Upper lobe of left lung (tissue), 6 donors: Measurements from ENCODE around the gene SYDE1. TPM values are rescaled to one million over a fixed set of nuclear protein-coding genes. Genes with fewer than 3 reads are reported as not detected.
"Not testable (repeated sequence)": the region's sequence is repeated elsewhere in the genome, so short reads cannot be mapped to it uniquely, and the experiment has no call there.

Source experiments
- ATAC-seq, 2 donors: fragments of 200-7000 bp; cut with Tn5 transposase; one replicate each; pipeline ENCODE4 v1.9.1; 2022; ENCODE audit warnings: mild to moderate bottlenecking in 2 of 2, moderate library complexity in 2 of 2; ENCODE audit not compliant: low FRiP score in 2 of 2
- DNase-seq, 2 donors: peaks; one replicate each; pipeline ENCODE4 v3.0.0-alpha.2; 2019 to 2020
- H3K27ac ChIP-seq, 4 donors: fragments of 200-600 bp; sonication (generic); one replicate each; pipeline ENCODE4 v1.5.1; 2016 to 2019
- H3K27me3 ChIP-seq, 4 donors: fragments of 200-600 bp; sonication (generic); one replicate each; pipeline ENCODE4 v1.5.1; 2017 to 2019
- H3K36me3 ChIP-seq, 4 donors: fragments of 200-600 bp; sonication (generic); one replicate each; pipeline ENCODE4 v1.5.1; 2016 to 2019
- H3K4me1 ChIP-seq, 4 donors: fragments of 200-600 bp; sonication (generic); one replicate each; pipeline ENCODE4 v1.5.1; 2018 to 2019
- H3K4me3 ChIP-seq, 4 donors: fragments of 200-600 bp; sonication (generic); one replicate each; pipeline ENCODE4 v1.5.1; 2017 to 2019; ENCODE audit warnings: mild to moderate bottlenecking in 2 of 4, moderate library complexity in 1 of 4
- H3K9me3 ChIP-seq, 4 donors: fragments of 200-600 bp; sonication (generic); one replicate each; pipeline ENCODE4 v1.5.1; 2018 to 2019
- EP300 ChIP-seq, 4 donors: sonication (generic); formaldehyde crosslinking; IDR thresholded peaks; one replicate each; pipeline ENCODE4 v1.5.1; 2017; ENCODE audit warnings: antibody characterized with exemption in 4 of 4, control low read depth in 2 of 4
- POLR2A ChIP-seq, 4 donors: fragments of 450-650 bp; IDR thresholded peaks; one replicate each; pipeline ENCODE4 v1.5.1; 2016 to 2017; ENCODE audit warnings: antibody characterized with exemption in 4 of 4, mild to moderate bottlenecking in 2 of 4
- POLR2AphosphoS5 ChIP-seq, 2 donors: sonication (generic); formaldehyde crosslinking; IDR thresholded peaks; one replicate each; pipeline ENCODE4 v1.5.1; 2017; ENCODE audit warnings: antibody characterized with exemption in 2 of 2
- WGBS, 2 donors: methylation state at CpG; one replicate each; pipeline ENCODE4 v1.1.5; 2017 to 2018; 5-methylcytosine and 5-hydroxymethylcytosine counted together
- total RNA-seq, 6 donors: library from RNA; depleted of rRNA in 4 of 6; stranded (reverse); fragments of >200 nt in 4 of 6; gene quantifications; one replicate each; pipeline versions ENCODE4 v1.1.0 to v1.2.1, GENCODE V29; 2016 to 2021
- TF ChIP-seq, protein P1 (sequence below), 6 experiments: fragments of 450-650 bp in 4 of 6; fragments of 200-600 bp in 2 of 6; sonication (generic) in 2 of 6; IDR thresholded peaks; one replicate each; pipeline ENCODE4 v1.5.1; 2016 to 2019; ENCODE audit warnings: antibody characterized with exemption in 6 of 6
- donor health status: DM: no; HTN: no; CAD: no; lungs with moderate emphysema.
- donor health status: DM: no; HTN: yes; CAD: no; lungs with severe emphysema.

SYDE1 gene
- total RNA-seq, 6 donors from 2014 or later, result 7.0 to 28.4 (median 14.2) TPM

DNA sequence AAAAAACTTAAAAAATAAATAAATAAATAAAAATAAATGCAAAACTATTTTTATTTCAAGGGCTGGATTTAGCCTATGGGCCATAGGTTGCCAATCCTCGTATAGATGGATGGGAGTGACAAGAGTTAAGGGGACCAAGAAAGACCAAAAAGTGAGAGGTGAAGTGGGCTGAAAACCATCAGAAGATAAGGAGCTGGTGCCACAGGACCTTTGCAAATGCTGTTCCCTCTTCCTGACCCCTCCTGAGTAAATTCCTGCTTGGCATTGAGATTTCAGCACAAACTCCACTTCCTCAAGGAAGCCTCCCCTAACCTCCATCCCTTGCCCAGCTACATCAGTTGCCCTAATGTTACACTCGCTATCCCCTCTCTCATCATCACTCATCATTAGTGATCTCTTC, 14.2 kb upstream of the SYDE1 start:
- Histone ChIP-seq H3K27ac (no peak overlapping the region), H3K9me3 (no peaks in the 10 kb centered on the region), H3K27me3 (no peaks in the 10 kb centered on the region), H3K4me1 (peaks cover 4 to 6% (median 4%) of the 10 kb centered on the region in 4 donors), H3K4me3 (no peak overlapping the region), H3K36me3 (no peaks in the 10 kb centered on the region)
- no peak for ATAC-seq
- TF ChIP-seq EP300 (IDR thresholded peaks at IDR 0.05), result no peak
- no peak for TF ChIP-seq POLR2AphosphoS5 (IDR thresholded peaks at IDR 0.05)
- TF ChIP-seq, protein P1, sequence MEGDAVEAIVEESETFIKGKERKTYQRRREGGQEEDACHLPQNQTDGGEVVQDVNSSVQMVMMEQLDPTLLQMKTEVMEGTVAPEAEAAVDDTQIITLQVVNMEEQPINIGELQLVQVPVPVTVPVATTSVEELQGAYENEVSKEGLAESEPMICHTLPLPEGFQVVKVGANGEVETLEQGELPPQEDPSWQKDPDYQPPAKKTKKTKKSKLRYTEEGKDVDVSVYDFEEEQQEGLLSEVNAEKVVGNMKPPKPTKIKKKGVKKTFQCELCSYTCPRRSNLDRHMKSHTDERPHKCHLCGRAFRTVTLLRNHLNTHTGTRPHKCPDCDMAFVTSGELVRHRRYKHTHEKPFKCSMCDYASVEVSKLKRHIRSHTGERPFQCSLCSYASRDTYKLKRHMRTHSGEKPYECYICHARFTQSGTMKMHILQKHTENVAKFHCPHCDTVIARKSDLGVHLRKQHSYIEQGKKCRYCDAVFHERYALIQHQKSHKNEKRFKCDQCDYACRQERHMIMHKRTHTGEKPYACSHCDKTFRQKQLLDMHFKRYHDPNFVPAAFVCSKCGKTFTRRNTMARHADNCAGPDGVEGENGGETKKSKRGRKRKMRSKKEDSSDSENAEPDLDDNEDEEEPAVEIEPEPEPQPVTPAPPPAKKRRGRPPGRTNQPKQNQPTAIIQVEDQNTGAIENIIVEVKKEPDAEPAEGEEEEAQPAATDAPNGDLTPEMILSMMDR (IDR thresholded peaks at IDR 0.05), result no peak
- no peak for TF ChIP-seq POLR2A (IDR thresholded peaks at IDR 0.05)
- 75 to 80% methylated on average over 2 of the region's 2 CpGs for WGBS, 2 donors
- no peak for DNase-seq

GRCh38 chr19:15096223-15096622, 11.0 kb upstream of the SYDE1 start:
- no peak for TF ChIP-seq POLR2AphosphoS5 (IDR thresholded peaks at IDR 0.05)
- no peak for TF ChIP-seq POLR2A (IDR thresholded peaks at IDR 0.05)
- TF ChIP-seq EP300 (IDR thresholded peaks at IDR 0.05), result no peak
- TF ChIP-seq, protein P1 (IDR thresholded peaks at IDR 0.05), result no peak
- 78 to 81% methylated on average over 3 of the region's 3 CpGs for WGBS, 2 donors
- Histone ChIP-seq H3K9me3 (no peaks in the 10 kb centered on the region), H3K27me3 (no peaks in the 10 kb centered on the region), H3K27ac (no peak overlapping the region), H3K36me3 (no peaks in the 10 kb centered on the region), H3K4me1 (peaks cover 4 to 12% (median 6%) of the 10 kb centered on the region in 4 donors), H3K4me3 (no peak overlapping the region)
- DNase-seq, result no peak
- no peak for ATAC-seq

DNA sequence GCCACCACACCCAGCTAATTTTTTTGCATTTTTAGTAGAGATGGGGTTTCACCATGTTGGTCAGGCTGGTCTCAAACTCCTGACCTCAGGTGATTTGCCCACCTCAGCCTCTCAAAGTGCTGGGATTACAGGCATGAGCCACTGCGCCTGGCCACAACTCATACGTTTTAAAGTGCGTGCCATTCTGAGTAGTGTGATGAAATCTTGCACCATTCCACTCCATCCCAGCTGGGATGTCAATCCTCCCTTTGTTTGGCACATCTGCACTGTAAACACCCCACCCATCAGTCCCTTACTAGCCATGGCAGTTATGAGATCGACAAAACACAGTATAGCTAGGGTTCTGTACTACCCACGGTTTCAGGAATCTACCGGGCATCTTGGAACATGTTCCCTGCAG, 9.2 kb upstream of the SYDE1 start:
- not testable (repeated sequence) for H3K4me3 ChIP-seq, H3K9me3 ChIP-seq, H3K27me3 ChIP-seq, DNase-seq, ATAC-seq, H3K36me3 ChIP-seq, H3K27ac ChIP-seq
- WGBS, 2 donors, result 85 to 95% methylated on average over 6 of the region's 6 CpGs
- peaks cover 0 to 10% (median 4%) of the 10 kb centered on the region in 4 donors for H3K4me1 ChIP-seq

DNA sequence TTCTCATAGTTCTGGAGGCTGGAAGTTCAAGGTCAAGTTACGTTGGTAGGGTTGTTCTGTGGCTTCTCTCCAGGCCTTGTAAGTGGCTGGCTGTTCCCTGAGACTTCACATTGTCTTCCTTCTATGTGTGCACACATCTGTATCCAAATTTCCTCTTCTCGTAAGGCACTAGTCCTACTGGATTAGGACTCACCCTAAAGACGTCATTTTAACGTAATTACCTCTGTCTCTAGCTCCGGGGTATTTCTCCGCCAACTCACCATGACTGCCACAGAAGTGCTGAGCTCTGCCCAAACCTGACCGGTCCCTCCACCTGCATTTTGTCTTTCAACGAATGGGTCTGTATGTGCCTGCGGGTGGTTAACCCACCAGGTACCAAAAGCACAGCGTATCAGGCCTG, 8.7 kb upstream of the SYDE1 start:
- H3K27me3 ChIP-seq, result no peaks in the 10 kb centered on the region

GRCh38 chr19:15099017-15099582, 8.1 kb upstream of the SYDE1 start:
- Histone ChIP-seq H3K27me3 (no peaks in the 10 kb centered on the region), H3K9me3 (peaks cover 0 to 6% (median 1%) of the 10 kb centered on the region in 4 donors), H3K27ac (no peak overlapping the region), H3K4me1 (peaks cover 0 to 10% (median 4%) of the 10 kb centered on the region in 4 donors), H3K36me3 (no peaks in the 10 kb centered on the region), H3K4me3 (no peak overlapping the region)
- ATAC-seq, result no peak
- no peak for DNase-seq
- TF ChIP-seq POLR2A (IDR thresholded peaks at IDR 0.05) (no peak), EP300 (IDR thresholded peaks at IDR 0.05) (no peak), POLR2AphosphoS5 (IDR thresholded peaks at IDR 0.05) (no peak)
- TF ChIP-seq, protein P1 (IDR thresholded peaks at IDR 0.05), result no peak
- WGBS, 2 donors, result 86 to 96% methylated on average over 3 of the region's 3 CpGs

More for the DNA sequence above, 8.7 kb upstream of the SYDE1 start:
- no peaks in the 10 kb centered on the region for H3K36me3 ChIP-seq
- no peak overlapping the region for H3K4me3 ChIP-seq
- H3K4me1 ChIP-seq, result peaks cover 0 to 10% (median 4%) of the 10 kb centered on the region in 4 donors
- ATAC-seq, result no peak
- H3K27ac ChIP-seq, result no peak overlapping the region
- no peak for DNase-seq
- WGBS, 2 donors, result 78 to 88% methylated on average over 10 of the region's 10 CpGs
- no peak for TF ChIP-seq POLR2AphosphoS5 (IDR thresholded peaks at IDR 0.05)
- no peak for TF ChIP-seq EP300 (IDR thresholded peaks at IDR 0.05)
- no peak for TF ChIP-seq POLR2A (IDR thresholded peaks at IDR 0.05)
- TF ChIP-seq, protein P1 (IDR thresholded peaks at IDR 0.05), result no peak
- H3K9me3 ChIP-seq, result peaks cover 0 to 2% (median 0%) of the 10 kb centered on the region in 4 donors
